GM18861 (cell line): ENCODE results near the gene ZCWPW2.

Source experiments
- ATAC-seq: cut with Tn5 transposase; IDR thresholded peaks from one replicate; pipeline ENCODE4 v1.9.1; 2021; ENCODE audit not compliant: unreplicated experiment

Gene ZCWPW2

DNA sequence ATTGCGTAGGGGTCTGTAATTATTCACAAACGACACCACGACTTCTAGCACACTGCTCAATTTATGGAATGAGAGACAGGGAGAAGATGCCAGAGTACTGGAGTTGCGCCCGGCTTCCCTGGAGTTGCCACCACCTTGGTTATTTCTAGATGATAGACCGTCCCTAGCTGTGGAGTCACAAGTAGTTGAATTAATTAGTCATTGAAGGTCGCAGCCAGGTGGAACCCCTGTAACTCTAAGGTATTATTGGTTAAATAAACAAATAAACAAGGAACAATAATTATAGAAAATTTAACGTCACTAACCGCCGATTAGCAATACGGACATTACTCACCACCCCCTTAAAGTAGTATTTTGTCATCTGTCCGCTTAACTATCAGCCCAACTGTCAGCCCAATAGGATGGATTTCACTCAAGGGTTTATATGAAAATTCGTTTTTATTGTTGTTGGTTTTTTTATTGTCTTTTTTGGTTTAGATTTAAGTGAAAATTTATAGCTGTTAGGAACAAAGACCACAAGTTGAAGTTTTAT, 1.0 kb downstream of the ZCWPW2 start:
- ATAC-seq: no peak

DNA sequence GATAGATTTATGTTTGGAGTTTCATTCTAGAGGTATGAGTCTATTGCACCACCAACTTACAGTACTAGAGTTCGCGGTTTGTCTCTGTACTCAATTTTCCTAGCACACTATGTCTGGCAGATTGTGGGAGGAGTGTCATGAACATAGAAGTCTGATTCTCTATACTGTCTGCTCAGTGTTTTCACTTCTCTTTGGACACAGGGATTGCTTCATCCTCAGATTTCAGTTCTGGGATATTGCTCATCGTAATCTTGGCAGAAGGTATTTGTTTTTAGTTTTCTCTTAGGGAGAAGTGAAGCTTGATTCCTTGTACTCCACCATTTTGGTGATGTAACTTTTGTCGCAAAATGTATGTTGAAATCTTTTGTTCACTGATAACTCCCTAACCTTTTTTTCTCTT, 27.9 kb downstream of the ZCWPW2 start:
- ATAC-seq: no peak

DNA sequence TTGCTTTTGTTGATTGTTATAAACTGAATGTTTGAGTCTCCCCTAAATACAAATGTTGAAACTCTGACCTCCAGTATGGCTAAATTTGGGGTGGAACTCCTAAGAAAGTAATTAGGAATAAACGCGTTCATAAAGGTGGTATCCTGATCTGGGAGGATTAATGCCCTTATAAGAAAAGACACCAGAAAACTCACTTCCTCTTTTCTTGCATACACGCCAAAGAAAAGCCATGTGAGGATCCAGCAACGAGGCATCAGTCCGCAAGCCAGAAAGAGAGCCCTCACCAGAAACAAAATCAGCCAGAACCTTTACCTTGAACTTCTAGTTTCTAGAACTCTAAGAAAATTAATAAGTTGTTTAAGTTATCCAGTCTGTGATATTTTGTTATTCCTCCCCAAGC, 37.5 kb downstream of the ZCWPW2 start:
- ATAC-seq: no peak

DNA sequence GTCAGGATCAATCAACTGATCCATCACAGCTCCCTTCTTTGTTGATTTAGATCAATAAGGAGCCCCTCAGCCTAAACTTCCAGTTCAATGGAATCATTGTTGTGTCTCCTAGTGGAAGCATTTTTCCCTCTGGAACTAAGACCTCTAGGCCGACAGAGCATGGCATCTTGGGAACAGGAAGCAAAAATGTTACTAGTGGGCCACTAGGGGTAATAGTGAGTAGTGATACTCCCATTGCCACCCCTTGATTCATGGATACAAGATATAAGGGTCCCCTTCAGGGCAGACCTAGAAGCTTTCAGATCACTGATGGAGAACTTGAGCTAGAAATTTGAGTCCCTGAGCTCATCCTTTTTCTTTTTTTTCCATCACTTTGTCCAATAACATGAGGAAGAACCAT, 40.5 kb downstream of the ZCWPW2 start:
- ATAC-seq: no peak

DNA sequence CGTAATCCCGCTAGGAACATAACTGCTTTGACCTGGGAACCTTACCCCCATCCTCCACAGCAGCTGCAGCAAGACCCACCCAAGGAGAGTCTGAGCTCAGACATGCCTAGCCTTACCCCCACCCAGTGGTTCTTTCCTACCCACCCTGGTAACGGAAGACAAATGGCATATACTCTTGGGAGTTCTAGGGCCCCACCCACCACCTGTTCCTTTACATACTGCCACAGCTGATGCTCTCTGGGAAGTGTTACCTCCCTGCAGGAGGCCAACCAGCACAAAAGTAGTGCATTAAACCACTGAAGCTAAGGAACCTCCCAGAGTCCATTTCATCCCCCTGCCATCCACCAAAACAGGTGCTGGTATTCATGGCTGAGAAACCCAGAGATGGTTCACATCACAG, 50.7 kb downstream of the ZCWPW2 start:
- no peak for ATAC-seq

DNA sequence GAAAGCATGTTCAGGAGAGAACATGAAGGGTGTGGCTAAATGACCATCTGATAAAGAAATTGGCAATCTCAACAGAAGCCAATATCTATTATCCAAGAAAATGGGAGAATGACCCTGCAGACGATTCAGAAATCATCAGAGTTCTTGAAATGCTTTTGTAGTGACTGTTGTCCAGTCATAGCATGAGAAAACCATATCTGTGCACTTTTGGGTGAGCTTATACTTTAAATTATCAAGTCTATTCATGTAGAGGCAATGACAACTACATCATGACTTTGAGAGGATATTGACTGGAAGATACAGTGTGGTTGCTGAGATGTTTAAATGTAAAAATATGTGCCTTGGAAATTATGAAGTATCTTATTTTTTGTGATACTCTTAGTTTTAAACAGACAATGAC, 57.7 kb downstream of the ZCWPW2 start:
- ATAC-seq: no peak

DNA sequence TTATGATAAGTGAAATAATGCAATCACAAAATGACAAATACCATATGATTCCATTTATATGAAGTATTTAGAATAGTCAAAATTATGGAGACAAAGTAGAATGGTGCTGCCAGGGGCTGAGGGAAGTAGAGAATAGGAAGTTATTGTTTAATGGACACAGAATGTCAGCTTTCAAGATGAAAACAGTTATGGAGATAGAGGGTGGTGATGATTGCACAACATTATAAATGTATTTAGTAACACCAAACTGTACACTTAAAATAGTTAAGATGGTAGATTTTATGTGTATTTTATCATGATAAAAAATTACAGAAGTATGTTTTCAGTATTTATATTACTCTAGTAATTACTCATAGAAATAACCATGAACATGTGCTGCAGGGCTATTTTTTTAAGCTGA, 100.9 kb downstream of the ZCWPW2 start:
- no peak for ATAC-seq

DNA sequence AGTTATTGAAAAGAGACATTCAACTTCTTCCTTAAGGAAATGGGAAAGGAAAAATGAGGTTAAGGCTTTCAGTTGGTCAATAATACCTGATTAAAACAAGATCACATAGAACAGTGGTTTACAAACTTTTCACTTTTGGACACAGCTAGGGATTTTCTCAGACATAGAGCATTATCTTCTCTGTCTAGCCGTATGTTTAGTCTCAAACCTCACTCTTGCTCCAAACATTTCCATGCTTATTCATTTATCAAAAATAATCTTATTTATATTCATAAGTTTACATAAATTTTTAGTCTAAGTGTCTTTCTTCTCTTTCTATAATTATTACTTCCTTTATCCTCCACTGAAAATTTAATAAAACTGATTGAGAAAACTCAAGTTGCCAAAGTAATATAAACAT, 114.3 kb downstream of the ZCWPW2 start:
- ATAC-seq: no peak

DNA sequence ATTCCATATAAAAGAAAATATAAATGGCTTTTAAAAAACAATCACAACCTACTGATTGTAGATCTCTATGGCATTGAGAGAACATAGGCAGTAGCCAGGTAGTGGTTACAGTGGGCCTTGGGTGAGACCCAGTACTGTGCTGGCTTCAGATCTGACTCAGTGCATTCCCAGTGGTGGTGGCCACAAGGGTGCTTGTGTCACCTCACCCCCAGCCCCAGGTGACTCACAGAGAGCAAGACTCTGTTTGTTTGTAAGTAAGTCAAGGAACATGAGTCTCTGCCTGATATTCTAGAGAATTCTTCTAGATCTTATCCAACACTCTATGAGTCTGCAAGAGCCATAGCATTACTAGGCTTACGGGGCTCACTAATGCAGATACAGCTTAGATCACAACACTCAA, 118.9 kb downstream of the ZCWPW2 start:
- no peak for ATAC-seq

DNA sequence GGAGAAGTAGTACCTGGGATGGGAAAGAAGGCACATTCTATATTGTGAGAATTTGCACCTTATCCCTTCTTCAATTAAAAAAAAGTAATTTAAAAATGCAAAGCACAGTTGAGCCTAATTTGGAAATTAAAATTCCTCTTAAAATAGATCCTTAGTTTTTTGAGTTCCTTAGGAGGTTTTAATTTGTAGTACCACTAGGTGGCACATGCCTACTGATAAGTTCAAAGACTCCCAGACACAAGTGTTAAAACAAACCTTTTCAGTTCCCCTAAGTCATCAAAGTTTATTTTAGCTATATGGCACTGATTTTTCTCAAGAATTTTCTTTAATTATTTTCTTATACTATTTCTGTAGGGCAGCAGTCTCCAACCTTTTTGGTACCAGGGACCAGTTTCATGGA, 127.7 kb downstream of the ZCWPW2 start:
- ATAC-seq: peak; percentile 76

DNA sequence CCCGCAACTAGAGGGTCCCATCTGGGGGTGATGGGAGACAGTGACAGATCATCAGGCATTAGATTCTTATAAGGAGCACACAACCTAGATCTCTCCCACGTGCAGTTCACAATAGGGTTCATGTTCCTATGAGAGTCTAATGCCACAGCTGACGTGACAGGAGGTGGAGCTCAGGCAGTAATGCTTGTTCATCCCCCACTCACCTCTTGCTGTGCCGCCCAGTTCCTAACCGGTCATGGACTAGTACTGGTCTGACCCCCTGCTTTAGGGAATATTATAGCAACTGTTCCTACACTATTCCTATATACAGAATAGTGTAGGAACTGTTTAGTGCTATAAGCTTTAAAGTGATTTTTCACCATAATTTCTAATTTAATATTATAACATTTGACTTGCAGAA, 128.2 kb downstream of the ZCWPW2 start:
- ATAC-seq: no peak

DNA sequence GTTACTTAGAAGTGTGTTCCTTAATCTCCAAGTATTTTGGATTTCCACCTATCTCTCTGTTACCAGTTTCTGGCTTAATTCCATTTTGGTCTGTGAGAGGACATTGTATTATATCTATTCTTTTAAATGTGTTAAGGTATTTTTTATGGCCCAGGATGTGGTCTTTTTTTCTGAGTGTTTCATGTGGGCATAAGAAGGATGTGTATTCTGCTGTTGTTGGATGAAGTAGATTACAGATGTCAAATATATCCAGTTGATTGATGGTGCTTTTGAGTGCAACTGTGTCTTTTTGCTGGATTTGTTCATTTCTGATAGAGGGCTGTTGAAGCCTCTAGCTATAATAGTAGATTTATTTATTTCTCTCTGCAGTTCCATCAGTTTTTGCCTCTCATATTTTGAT, 136.6 kb downstream of the ZCWPW2 start:
- no peak for ATAC-seq

DNA sequence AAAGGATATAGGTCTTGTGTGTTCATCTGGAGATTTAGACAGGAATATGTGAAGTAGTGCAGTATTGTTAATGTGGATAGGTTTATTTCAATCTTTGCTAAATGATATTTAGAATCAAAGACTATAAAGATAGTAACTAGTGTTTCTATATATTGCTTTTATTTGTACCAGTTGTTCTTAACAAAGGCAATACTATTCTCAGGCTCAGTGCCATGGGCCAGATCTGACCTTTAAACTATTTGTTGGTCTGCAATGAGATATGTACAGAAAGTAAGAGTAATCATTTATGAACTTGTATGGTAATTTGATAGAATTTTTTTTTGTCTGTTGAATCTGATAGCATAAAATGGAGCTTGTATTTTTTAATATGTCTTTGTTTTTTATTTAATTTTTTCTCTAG, 146.8 kb downstream of the ZCWPW2 start:
- no peak for ATAC-seq

DNA sequence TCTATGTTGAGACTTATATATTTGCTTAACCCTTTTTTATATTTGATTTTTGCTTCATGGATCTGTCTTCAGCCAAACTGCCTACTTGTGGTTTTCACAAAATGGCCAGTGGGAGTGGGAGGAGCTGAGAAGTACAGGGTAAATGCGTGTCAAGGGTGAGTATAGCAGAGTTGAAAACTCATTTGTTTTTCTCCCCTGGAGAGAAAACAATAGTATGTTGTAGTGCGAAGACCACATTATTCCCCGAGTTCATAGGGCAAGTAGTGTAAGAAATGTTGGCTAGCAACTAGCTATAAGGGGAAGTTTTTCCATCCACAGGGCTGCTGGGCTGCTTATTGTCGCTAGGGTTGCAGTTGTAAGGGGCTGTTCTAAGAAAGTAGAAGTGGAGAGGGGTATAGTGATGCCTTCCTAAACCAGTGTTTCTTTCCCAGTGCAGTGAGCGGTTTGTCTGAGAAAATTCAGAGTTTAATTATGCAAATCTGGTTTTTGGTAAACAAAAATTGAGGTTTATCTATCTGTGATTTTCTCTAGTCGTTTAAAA, 153.9 kb downstream of the ZCWPW2 start:
- no peak for ATAC-seq

DNA sequence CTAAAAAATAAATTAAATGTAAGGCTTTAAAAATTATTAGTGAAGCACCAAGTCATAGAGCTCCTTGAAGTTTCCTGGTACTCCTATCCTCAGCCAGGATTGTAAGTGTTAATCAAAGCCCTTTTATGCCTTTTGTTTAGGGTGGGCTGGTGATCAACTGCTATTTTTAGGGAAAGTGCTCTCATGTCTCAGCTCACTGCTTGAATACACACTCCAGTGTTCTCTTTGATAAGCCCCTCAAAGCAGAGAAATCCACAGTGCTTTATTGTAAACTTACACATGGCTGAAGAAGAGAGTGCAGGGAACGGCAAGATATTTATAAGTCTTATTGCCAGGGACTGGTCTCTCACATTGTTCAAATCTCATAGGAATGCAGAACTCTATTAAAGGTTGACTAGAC, 156.5 kb downstream of the ZCWPW2 start:
- no peak for ATAC-seq

DNA sequence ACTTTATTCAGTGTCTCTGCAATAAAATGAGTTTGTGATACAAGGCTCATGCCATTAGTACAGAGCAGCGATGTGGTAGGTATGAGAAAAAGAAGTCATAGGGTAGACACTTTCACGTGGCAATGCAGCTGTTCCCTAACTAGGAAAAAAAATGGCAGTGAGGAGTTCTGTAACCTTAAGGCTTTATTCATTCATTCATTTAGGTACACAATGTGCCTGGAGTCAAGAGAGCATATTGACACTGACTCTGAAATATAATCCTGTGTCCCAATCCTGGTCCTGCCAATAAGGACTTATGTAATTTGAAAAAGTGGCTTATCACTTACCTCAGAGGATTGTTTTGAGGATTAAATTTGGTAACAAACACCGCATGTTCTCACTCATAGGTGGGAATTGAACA, 173.1 kb downstream of the ZCWPW2 start:
- ATAC-seq: no peak

DNA sequence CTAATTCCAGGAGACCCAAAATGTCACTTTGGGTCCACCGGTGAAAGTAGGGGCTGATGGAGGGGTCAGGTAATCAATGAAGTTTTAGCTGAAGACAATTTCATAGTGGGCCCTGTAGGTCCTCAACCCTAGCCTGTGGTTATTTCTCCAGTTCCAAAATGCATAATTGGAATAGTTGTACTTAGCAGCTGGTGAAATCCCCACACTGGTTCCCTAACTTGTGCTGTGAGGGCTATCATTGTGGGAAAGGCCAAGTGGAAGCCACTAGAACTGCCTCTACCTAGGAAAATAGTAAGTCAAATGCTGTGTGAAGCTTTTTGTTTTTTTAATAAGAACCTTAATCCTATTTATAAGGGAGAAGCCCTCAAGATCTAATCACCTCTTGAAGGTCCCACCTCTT, 193.8 kb downstream of the ZCWPW2 start:
- no peak for ATAC-seq

DNA sequence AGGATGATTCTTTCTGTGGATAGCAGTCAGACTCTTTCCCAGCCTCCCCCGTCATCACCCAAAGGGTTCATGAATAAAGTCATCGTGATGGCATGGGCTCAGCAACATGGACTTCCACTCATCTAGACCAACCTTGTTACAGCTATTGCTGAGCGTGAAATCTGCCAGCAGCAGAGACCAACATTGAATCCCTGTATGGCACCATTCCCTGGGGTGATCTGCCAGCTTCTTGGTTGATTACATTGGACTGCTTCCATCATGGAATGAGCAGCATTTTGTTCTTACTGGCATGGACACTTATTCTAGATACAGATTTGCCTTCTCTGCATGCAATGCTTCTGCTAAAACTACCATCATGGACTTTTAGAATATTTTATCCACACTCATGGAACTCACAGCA, 195.7 kb downstream of the ZCWPW2 start:
- no peak for ATAC-seq

DNA sequence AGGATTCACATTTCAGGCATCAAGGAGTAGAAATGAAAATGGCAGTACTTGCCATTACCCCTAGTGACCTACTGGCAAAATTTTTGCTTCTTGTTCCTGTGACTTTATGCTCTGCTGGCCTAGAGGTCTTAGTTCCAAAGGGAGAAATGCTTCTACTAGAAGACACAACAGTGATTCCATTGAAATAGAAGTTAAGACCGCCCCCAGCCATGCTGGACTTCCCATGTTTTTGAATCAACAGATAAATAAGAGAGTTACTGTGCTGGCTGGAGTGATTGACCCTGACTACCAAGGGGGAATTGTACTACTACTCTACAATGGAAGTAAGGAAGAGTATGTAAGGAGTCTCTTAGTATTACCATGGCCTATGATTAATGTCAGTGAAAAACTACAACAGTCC, 196.3 kb downstream of the ZCWPW2 start:
- no peak for ATAC-seq

DNA sequence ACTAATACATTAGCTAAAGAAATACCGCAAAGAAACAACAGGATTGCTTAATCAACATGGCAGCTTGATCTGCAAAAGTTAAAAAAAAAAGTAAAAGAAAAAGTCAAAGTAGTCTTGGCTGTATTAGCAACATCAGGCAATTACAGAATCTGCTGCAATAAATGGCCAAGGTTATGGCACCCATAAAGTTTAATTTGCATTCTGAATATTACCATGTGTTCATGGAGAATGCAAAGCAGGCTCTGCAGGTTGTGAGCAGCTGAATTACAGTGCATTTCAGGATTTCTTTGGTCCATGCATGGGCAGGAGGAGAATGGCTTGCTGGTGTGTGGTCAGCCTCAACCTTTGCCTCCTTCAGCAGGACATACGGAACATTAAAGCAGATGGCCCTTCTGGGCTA, 199.2 kb downstream of the ZCWPW2 start:
- ATAC-seq: no peak

DNA sequence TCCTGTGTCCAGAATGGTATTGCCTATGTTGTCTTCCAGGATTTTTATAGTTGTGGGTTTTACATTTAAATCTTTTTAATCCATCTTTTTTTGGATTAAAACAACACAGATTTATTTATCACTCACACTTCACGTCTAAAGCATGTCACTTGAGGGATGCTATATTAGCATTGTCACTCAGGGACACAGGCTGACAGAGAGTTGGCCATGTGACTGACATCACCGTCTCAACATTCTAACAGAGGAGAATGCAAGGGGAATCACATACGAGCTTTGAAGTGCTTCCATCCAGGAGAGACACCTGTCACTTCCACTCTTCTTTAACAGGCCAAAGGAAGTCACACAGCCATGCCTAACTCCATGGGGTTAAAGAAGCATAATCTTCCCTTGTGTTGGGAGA, 204.7 kb downstream of the ZCWPW2 start:
- no peak for ATAC-seq

DNA sequence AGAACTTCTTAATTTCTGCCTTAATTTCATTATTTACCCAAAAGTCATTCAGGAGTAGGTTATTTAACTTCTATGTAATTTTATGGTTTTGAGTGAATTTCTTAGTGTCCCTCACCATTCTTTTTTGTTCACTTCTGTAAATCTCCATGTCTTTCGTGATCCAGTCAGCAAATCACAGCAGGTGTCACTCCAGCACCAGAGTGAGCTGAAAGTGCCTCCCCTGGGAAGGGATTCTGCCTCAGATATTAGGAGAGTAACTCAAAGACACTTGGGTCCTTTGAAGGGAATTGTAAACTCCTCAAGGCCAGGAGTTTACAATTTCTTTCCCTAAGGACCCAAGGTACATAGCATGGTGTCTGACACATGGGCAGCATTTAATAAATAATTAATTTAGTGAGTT, 207.7 kb downstream of the ZCWPW2 start:
- no peak for ATAC-seq

DNA sequence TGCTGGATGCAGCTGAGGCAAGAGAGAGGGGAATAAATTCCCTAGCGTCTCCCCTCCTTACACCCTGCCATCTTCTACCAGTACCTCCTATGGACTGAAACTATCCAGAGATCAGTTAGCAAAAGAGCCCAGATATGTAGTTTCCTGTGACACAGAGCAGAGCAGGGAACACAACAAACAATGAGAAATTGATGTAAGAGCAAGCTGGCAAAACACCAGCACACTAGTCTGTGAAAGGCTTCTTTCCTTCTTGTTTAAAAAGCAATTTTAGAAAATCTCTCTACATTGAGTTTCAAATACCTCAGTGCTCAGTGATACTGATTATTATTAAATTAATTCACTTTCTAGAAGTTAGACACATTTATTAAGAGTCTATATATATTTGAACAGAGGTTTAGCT, 215.7 kb downstream of the ZCWPW2 start:
- no peak for ATAC-seq

DNA sequence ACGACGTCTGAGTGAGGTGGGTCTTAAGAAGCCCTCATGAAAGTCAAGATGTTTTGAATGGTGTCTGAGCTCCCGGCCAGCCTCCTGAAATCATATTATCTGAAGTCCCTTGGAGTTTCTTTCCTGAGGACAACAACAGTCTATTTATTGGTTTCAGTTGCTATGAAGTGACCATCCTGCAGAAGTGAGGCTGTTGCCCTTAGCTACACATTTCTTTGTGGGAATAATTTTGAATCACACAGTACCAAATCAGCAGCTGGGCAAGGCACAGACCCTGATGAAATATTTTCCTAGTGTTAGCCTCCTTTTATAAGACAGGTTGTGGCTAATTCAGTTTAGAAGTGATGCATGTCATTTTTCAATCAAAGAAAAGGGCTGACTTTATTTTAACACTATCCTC, 220.8 kb downstream of the ZCWPW2 start:
- no peak for ATAC-seq
